ENCODE measurements around the gene PRKCD.

Gene PRKCD

DNA sequence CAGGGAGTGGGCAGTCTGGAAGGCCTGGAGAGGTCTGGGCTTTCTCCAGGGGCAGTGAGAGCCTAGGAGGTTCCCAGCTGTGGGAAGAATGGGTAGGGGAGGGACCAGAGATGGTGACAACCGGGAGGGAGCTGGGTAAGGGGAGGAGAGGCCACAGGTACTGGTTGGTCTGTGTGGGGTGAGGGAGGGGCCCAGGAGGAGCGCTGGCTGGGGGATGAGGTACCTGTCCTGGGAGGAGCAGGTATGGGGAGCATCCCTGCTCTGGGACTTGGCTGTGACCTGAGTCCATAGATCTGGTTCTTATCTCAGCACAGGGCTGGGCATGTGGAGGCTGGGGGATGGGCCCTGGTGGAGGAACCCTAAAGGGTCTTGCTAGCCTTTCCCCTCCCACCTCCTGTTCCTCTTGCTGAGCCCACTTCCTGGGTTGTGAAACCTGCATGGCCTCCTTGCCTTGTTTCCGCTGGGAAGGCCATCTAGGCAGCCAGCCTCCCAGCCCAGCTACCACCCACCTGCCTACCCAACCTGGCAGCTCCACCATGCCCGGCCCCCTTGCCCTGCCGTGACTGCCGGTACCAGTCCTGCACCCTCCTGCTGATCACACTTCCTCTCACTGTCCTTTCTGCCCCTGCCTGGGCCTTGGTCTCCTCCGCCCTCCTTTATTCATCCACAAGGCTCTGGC, 11.0 kb downstream of the PRKCD start:
- DNase-seq: peak; percentile 95

GRCh38 chr3:53173107-53173506, 12.1 kb downstream of the PRKCD start:
- DNase-seq: no peak

- no peak for DNase-seq
Measured at GRCh38 chr3:53174346-53175250, 13.6 kb downstream of the PRKCD start.

GRCh38 chr3:53175613-53176540, 14.9 kb downstream of the PRKCD start:
- DNase-seq: no peak

GRCh38 chr3:53178246-53178645, 17.2 kb downstream of the PRKCD start:
- no peak for DNase-seq

DNA sequence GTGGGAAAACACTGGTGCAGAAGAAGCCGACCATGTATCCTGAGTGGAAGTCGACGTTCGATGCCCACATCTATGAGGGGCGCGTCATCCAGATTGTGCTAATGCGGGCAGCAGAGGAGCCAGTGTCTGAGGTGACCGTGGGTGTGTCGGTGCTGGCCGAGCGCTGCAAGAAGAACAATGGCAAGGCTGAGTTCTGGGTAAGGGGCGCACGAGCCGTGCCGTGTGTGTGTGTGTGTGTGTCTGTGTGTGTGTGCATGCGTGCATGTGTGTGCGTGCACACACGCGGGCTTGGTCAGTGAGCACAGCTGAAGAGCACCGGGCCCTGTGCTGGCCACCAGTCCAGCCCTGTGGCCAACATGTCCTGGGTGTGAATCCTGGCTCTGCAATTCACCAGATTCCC, 18.6 kb downstream of the PRKCD start:
- no peak for DNase-seq

DNA sequence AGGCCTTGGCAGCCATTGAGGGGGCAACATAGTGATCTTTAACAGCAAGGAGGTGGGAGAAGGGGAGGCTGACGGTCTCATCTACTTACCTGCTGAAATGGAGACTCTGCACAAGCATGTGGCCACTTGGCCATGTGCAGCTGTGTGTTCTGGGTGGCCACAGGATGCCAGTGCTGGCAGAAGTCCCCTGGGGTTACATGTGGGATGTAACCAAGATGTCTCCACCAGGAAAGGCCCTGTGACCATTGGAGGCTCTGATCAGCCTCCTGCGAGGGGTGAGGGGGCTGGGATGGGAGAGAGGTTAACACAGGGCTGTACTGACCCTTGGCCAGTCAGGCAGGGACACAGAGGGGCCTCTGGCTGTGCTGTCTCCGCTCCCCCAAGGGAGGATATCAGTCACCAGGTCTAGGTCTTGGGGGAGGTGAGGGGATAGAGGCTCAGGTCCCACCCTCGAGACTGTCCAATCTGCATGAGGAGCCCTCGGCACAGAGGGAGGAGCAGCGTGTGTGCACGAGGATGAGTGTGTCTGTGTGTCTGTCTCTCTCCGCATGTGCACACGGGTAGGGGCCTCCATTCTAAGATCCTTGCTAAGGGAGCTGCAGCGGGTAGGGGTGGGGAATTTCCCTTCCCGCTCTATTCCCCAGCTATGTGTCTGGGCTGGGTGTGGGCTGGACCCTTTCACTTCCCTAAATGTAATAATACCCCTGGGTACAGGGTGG, 19.5 kb downstream of the PRKCD start:
- no peak for DNase-seq

DNA sequence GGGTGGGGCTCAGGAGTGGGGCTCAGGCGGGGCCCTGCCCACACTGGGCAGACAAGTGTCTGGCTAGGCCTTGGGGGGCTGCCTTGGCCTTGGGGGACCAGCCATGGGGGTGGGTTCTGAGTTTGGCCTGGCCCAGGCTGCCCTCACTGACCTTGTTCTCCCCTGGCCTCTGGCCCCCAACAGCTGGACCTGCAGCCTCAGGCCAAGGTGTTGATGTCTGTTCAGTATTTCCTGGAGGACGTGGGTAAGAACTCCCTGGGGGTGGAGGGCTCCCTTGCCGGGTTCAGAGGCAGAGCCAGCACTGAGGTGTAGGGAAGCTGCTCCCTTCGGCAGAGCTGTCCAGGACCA, 20.0 kb downstream of the PRKCD start:
- no peak for DNase-seq

GRCh38 chr3:53181528-53181927, 20.5 kb downstream of the PRKCD start:
- no peak for DNase-seq

GRCh38 chr3:53182764-53183355, 21.9 kb downstream of the PRKCD start:
- DNase-seq: no peak

- no peak for DNase-seq
Measured at GRCh38 chr3:53183514-53183913, 22.5 kb downstream of the PRKCD start.

DNA sequence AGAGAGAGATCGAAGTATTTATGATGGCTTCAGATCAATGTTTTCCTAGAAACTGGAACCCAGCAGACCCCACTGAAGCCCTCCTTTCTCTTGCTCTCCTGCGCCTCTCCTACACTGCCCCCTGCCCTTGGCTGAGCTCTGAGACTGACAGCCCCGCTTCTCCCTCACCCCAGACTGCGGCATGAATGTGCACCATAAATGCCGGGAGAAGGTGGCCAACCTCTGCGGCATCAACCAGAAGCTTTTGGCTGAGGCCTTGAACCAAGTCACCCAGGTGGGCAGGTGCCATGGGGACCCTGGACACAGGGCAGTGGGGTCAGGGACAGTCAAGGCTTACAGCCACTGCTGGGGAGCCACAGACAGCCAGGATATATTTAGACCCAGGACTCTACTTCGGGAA, 23.7 kb downstream of the PRKCD start:
- DNase-seq: no peak

DNA sequence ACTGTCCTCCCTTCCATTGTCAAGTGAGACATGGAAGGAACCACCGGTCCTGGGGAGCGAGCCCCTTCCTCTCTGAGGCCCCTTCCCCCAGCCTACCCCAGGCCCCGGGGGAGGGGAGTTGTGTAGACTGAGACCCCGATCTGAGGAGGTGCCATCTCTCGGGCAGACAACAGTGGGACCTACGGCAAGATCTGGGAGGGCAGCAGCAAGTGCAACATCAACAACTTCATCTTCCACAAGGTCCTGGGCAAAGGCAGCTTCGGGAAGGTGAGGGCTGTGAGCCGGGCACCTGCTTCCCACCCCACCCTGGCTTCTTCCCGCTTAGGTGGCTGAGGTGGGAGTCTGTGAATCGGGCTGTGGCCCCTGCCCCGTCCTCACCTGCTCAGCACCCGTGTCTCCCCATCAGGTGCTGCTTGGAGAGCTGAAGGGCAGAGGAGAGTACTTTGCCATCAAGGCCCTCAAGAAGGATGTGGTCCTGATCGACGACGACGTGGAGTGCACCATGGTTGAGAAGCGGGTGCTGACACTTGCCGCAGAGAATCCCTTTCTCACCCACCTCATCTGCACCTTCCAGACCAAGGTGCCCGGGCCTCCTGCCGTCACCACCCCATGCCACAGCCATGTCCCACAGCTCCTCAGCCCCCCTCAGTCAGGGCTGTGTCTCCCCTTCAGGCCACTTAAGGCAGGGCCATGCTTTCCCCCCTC, 24.9 kb downstream of the PRKCD start:
- no peak for DNase-seq

DNA sequence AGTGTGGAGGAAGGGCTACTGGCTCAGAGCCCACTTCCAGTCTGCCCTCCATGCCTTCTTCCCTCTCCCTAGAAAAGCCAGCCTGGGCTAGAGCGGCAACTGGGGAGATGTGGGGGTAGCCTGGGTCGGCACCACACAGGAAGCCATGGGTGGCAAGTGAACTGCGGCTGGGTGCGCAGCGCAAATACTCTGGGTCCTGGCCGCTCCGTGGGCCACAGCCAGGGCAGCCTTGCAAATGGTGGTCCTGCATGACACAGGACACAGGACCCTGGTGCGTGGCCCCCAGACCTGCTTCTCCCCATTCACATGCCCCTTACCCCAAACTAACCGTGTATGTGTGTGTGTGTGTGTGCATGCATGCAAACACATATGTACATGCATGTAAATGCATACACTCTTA, 25.7 kb downstream of the PRKCD start:
- no peak for DNase-seq

DNA sequence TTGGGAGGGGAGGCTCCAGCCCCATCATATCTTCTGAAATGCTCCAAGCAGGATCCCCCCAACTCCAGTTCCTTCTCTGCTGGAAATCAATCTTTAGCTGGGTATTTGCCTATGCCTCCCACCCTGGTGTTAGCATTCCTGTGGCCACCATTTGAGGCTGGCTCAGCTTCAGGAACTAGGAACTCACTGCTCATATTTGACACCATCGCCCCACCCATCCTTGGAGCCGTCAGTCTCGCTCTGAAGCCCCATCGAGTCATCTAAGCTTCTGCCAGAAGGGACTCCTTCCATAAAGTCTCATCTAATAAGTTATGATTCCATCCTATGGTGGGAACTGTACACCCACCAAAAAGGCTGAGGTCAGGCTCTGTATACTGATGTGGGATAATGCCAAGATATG, 26.4 kb downstream of the PRKCD start:
- DNase-seq: no peak

GRCh38 chr3:53188136-53188685, 27.2 kb downstream of the PRKCD start:
- DNase-seq: no peak

DNA sequence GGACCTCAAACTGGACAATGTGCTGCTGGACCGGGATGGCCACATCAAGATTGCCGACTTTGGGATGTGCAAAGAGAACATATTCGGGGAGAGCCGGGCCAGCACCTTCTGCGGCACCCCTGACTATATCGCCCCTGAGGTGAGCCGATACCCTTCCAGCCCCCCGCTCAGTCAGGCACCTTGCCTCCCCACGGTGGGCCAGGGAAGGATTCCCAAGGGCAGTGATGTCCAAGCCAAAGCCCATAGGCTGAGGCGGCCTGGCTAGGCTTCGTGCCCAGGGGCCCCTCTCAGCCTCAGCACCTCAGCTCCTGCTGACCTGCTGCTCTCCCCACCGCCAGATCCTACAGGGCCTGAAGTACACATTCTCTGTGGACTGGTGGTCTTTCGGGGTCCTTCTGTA, 27.7 kb downstream of the PRKCD start:
- DNase-seq: no peak

DNA sequence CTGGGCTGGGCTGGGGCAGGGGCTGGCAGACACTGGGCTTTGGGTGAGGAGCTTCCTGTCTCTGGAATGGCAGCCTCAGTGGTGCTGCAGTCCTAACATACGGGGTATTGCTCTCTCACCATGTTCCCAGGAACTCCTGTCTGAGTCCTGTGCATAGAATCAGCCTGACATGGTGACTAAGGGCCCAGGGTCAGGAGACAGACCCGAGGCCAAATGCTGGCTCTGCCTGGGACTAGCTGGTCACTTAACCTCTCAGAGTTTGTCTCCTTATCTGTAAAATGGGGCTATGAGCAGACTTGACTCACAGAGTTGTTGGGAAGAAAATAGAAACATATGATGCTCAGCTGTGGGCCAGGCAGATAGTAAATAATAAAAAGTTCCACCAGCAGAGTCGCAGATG, 28.3 kb downstream of the PRKCD start:
- no peak for DNase-seq

DNA sequence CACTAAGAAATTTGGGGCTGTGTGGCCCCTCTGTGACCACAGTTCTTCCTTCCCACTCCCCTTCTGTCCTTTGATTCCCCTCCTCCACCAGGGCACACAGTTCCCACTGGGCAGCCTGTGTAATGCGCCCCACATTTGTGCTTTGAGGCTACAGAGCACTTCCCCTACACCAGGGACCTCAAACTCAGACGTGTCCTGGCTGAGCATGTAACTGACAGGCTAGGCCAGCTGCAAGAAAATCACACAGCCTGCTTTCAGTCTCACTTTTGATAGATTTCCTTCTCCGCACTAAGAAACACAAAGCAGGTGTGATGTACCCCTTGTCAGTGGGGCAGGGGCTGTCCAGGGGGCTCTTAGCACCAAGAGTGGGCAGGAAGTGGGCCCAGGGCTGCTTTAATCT, 29.6 kb downstream of the PRKCD start:
- no peak for DNase-seq

DNA sequence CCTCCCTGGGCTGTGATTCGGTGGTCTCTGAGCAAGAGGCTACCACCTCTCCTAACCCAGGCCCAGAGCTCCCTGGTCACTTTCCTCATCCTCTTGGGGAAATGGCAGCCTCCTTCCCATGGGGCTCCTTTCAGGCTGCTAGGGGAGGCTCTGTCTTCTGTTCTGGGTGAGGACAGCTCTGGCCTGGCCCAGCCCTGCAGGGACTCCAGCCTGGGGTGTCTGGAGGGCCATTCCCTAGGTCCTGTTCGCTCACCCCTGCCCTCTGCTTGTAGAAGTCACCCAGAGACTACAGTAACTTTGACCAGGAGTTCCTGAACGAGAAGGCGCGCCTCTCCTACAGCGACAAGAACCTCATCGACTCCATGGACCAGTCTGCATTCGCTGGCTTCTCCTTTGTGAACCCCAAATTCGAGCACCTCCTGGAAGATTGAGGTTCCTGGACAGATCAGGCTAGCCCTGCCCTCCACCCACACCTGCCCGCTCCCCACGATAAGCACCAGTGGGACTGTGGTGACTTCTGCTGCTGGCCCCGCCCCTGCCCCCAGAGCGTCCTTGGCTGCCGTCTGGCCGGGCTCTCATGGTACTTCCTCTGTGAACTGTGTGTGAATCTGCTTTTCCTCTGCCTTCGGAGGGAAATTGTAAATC, 30.9 kb downstream of the PRKCD start:
- DNase-seq: no peak

DNA sequence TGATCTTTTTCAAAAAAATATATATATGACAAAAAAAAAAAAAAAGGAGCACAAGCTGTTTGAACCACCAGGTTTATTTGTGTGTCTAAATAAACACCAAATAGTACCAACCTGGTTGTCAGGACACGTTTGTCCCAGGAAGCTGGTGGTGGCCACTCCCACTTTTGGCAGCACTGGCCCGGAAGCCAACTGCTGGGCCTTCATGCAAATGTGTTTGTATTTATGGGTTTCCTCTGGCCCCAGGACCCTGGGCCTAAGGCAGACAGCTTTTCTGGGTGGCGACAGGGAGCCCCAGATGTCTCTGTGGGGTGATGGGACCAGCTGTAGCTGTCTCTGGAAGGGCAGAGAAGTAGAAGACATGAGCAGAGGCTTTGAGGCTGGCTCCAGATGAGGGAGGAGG, 31.6 kb downstream of the PRKCD start:
- DNase-seq: no peak

All from GF-D8 (cell line).